GM18909 (cell line): Measurements from ENCODE around the gene ASH1L.
A peak's percentile ranks its signal among the peaks of the same experiment; 100 is the strongest.
"Not testable (repeated sequence)": the region's sequence is repeated elsewhere in the genome, so short reads cannot be mapped to it uniquely, and the experiment has no call there.

Source experiments
- ATAC-seq: cut with Tn5 transposase; IDR thresholded peaks from one replicate; pipeline ENCODE4 v1.9.1; 2021; ENCODE audit warnings: mild to moderate bottlenecking; ENCODE audit not compliant: unreplicated experiment, poor library complexity

The ASH1L gene

DNA sequence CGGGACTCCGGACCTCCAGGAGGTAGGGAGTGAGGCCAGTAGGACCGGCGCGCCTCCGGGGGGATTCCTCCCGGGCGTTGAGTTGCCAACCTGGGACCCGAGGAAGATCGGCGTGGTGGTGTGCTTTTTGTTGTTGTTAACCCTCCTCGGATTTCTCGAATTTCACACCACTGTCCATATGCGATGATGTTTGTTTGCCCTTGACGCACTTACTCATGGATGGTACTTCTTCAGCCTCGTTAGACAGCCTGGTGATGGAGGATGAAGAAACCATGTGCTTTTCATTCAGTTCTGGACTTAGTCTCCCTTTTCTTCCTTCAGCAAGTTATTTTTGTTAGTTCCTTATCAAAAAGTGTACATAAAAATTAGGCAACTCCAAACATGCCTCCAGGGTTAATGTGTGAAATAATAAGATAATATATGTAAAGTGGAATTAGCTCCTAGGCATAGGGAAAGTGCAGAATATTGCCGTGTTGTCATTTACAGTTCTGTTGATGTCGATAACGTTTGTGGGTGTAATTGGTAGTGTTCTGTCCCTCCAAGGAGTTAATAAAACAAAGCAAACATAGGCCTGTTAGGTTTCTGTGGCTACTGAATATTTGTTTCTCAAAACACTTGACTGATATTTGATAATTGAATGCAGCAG is 897 bp upstream of the ASH1L start:
- not testable (repeated sequence) for ATAC-seq

DNA sequence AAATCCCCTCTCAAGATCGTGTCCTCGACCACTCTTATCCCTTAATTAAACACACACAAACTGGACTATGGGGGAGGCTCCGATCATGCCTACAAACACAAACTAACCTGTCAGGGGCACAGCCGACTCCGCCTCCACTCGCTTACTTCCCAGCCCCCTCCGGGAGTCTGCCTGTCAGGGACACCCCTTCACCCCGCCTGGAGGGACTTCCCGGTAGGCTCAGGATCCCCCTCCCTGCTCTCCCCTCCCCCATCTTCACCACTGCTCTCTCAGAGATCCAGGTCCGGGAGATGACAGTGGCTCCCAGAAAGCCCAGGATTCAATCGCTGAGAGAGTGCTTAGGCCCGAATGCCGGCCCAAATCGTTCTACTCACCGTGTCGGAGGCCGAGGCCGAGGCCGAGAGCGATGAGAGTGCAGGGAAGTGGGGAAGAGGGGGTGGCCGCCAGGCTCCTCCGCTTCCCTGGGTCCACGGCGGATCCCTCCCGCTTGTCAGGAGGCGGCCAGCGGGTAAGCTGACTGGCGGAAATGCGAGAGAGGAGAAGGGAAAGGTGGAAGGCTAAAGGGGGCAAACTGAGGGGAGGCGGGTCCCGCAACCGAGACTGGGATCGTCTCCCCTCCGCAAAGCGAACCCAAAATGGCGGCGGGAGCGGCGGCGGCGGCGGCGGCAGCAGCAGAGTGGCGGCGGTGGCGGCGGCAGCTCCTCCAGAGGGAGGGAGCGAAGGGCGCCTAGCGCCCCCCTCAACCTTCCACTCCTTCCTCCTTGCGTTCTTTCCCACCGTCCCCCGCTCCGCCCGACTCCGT is 623 bp downstream of the ASH1L start:
- peak; percentile 32 for ATAC-seq

DNA sequence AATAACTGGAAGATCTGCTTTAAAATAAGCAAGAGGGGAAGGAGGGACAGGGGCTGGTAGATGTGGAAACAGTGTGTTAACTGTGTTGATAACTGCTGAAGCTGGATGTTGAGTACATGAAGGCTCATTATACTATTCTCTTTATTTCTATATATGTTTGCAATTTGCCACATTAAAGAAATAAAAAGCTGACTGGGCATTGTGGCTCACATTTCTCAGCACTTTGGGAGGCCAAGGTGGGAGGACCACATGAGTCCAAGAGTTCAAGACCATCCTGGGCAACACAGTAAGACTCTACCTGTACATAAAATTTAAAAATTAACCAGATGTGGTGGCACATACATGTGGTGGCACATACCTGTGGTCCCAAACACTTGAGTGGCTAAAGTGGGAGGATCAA is 6.7 kb downstream of the ASH1L start:
- ATAC-seq, result no peak

DNA sequence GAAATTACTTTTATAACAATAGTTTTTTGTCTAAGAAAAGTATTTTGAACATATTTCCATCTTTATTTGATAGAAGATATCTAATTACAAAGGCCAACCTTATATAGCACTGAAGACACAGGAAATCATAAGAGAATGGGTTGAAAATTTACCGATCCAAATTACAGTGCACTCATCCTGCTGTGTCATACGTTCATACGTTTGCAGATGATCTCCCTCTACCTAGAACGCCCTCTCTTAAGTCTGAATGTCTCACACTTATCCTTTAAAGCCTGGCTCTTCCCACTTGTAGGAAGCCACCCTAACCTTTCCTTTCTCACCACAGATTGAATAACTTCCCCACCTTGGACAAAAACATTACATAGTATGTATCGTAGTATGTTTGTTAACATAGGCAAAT is 9.3 kb downstream of the ASH1L start:
- ATAC-seq, result no peak

DNA sequence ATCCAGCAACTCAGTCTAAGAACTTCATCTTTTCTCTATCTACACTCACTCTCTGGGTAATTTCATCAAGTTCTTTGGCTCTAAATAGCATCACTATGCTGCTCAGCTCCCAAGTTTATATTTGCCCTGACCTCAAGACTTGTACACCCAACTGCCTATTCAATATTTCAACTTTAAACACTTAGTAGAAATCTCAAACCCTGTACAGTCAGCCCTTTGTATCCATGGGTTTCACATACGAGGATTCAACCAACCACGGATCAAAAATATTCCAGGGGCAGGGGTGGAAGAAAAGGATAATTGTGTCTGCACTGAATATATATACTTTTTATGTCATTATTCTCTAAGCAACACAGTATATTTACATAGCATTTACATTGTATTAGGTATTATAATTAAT is 13.9 kb downstream of the ASH1L start:
- ATAC-seq, result no peak

DNA sequence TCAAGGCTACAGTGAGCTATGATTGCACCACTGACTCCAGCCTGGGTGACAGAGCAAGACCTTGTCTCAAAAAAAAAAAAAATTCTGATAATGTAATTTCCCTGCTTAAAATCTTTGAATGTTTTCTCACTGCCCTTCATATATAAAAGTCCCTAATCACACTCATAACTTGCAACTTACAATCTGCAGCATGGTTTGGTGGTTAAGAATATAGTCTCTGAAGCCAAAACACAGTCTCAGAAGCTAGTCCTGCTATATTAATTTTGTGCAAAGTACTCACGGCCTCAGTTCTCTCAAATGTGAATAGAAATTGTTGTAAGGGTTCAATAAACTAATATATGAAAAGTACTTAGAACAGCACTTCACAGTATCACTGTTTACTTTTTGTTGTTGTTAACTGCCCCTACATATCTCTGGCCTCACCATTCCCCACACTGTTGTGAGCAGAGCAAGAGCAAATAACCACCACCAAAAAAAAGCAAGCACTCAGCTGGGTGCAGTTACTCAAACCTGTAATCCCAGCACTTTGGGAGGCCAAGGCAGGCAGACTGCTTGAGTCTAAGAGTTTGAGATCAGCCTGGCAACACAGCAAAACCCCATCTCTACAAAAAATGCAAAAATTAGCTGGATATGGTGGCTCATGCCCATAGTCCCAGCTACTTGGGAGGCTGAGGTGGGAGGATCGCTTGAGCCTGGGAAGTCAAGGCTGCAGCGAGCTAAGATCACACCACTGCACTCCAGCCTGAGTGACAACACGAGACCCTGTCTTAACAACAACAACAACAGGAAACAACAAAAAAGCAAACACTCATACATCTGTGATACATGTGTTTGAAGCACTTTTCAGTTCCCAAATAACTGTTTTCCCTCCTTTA is 22.4 kb downstream of the ASH1L start:
- ATAC-seq, result no peak

DNA sequence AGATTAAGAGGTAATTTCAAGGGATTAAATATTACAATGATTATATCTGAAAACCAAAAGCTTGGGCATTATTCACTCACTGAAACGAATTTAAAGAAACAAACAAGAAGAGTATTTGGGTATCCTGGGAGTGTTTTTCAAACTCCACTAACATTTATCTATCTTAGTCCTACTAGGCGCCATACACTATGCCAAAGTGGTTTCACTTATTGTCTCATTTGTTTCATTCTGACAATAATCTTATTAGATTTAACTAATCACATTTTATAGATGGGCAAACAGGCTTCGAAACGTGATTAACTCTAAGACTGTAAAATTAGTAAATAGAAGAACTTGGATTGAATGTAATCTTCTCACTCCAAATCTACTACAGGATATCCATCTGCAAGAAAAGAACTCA is 25.4 kb downstream of the ASH1L start:
- no peak for ATAC-seq

DNA sequence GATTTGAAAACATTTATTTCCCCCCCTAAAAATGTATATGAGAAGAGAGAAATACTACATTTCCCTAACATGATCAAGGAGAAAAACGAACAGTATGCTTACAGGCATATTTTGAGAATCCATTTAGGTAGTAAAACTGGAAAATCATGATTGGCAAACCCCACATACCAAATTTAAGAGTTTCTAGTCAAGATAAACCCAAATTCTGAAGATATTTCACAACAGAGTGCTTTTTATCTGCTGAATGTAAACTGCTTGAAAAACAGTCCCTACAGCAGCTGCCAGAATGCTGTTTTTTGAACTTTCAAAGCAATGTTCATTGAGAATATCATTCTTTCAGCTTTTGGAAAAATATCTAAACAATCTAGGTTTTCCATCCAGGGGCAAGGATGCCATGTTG is 31.0 kb downstream of the ASH1L start:
- ATAC-seq, result no peak

DNA sequence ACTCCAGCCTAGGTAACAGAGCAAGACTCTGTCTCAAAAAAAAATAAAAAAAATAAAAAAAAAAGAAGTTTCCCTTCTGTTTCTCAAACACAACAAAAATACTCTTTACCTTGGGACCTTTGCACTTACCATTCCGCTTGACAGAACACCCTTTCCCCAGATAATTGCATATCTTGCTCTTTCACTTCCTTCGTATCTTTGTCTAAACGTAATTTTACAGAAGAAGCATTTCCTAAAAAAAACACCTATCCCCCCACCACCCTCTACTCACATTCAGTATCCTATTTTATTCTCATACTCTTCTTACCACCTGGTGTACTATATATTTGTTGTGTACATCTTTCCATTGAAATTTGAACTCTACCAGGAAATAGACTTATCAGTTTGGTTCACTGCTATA is 32.7 kb downstream of the ASH1L start:
- peak; percentile 49 for ATAC-seq

DNA sequence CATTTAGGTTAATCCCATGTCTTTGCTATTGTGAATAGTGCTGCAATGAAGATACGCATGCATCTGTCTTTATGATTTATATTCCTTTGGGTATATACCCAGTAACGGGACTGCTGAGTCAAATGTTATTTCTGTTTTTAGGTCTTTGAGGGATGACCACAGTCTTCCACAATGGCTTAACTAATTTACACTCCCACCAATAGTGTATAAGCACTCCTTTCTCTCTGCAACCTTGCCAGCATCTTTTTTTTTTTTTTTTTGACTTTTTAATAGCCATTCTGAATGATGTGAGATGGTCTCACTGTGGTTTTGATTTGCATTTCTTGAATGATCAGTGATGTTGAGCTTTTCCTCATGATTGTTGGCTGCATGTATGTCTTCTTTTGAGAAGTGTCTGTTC is 33.5 kb downstream of the ASH1L start:
- ATAC-seq, result peak; percentile 31

DNA sequence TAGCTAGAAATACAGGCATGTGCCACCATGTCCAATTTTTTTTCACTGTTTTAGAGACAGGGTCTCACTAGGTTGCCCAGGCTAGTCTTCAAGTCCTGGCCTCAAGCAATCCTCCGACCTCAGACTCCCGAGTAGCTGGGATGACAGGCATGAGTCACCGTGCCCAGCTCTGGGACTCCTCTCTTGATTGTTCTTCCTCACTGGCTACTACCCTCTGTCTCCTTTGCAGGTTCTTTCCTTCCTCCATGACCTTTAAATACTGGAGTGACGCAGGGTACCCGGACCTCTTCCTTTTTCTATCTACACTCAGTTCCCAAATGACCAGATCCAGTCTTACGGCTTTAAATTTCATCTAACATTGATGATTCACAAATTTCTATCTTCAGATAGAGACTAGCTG is 34.9 kb downstream of the ASH1L start:
- ATAC-seq, result no peak

DNA sequence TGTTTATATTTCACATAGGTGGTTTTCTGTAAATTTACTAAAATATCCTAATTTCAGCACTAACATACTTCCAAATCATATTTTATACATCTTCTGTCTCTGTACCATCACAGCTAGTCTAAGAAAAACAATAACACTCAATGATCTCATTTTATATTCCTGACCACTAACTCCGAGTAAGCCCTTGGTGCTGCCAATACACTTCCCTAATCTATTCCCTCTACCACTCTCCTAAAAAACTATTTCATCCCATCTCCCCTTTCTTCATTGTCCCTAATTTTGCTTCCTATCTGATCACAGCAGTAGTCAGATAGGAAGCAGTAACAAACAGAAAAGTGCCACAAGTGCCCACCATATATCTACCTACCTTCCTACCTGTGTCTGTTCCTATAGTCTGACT is 36.2 kb downstream of the ASH1L start:
- no peak for ATAC-seq

DNA sequence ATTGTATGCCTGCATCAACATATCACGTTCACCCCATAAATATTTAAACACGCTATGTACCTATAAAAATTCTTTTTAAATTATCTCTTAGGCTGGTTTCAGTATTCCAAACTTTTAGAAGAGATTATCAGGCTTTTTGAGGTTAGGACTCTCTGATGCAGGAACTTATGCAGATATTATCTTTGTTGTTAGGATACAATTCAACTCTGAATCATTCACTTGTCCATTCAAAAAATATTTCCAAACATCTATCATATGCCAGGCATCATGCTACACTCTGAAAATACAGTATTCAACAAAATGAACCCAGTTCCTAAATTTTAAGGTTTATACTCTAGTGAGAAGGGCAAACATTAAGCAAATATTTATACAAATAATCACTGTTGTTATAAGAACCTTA is 40.5 kb downstream of the ASH1L start:
- ATAC-seq, result no peak

DNA sequence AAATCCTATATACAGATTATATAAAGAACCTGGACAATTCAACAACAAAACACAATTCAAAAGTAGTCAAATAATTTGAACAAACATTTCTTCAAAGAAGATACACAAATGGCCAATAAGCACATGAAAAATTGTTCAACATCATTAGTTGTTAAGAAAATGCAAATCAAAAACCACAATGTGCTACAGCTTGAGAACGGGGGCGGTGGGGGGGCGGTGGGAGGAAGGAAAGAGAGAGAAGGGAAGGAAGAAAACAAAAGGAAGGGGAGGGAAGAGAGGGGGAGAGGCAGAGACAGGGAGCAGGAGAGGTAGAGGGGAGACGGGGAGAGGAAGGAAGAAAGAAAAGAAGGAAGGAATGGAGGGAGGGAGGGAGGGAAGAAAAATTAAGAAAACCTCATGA is 44.1 kb downstream of the ASH1L start:
- no peak for ATAC-seq

DNA sequence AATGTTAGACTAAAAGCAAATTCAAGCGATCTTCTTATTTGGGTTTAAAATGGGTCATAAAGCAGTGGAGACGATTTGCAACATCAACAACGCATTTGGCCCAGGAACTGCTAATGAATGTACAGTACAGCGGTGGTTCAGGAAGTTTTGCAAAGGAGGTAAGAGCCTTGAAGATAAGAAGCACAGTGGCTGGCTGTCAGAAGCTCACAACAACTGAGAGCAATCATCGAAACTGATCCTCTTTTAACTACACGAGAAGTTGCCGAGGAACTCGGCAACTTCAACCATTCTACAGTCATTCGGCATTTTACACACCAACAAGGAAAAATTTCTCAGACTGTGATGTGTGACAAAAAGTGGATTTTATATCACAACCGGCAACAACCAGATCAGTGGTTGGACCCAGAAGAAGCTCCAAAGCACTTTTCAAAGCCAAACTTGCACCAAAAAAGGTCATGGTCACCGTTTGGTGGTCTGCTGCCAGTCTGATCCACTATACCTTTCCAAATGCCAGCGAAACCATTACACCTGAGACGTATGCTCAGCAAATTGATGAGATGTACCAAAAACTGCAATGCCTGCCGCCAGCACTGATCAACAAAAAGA is 47.9 kb downstream of the ASH1L start:
- no peak for ATAC-seq

DNA sequence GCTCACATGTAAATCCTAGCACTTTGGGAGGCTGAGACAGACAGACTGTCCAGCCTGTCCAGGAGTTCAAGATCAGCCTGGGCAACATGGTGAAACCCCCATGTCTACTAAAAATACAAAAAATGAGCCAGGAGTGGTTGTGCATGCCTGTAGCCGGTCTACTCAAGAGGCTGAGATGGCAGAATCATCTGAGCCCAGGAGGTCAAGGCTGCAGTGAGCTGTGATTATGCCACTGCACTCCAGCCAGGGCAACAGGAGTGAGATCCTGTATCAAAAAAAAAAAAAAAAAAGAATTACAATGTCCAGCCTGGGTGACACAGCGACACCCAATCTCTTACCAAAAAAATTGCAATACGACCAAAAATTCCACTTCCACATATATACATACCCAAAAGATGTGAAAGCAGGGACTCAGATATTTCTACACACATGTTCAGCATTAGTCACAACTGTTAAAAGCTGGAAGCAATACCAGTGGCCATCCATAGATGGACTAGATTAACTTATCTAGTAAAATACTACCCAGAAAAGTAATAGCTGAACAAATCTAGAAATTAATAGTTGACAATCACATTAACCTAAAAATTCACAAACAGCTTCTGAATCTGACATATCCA is 49.2 kb downstream of the ASH1L start:
- ATAC-seq, result no peak

DNA sequence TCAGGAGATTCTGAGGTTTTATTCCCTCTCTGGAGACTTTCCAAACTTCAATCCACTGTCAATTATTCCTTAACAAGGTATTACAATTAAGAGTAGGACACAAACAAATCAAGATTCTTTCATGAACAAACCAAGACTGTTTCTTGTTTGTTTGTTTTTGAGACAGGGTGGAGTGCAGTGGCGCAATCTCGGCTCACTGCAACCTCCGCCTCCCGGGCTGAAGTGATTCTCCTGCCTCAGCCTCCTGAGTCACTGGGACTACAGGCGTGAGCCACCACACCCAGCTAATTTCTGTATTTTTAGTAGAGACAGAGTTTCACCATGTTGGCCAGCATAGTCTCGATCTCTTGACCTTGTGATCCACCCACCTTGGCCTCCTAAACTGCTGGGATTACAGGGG is 51.2 kb downstream of the ASH1L start:
- not testable (repeated sequence) for ATAC-seq

DNA sequence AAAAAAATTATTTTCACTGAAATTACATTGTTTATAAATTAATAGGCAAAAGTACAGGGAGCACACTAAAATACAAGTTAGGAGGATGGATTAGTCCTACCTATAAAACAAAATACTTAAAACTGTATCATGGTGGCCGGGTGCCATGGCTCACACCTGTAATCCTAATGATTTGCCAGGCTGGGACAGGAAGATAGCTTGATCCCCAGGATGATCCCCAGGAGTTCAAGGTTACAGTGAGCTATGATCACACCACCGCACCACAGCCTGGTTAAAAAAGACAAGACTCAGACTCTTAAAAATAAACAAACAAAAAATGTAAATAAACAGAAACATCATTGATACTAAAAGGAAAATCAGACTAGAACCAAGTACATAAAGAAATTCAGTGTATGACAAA is 53.5 kb downstream of the ASH1L start:
- ATAC-seq, result no peak

DNA sequence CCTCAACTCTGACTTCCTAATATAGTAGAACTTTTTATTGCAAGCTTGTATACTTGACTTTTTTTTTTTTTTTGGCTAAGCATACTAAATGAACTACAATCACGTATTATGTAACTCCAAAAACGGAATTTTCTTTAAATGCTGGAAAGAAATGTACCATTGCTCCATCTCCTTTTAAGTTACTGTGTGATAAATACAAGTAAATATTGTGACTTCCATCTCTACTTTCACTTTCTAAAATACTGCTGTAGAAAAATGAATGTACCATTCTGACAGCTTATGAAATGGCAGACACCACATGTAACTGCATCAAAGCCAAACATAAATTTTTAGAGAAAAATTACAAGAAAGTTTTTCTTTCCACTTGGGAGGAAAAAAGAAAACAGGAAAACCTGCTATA is 54.7 kb downstream of the ASH1L start:
- no peak for ATAC-seq

DNA sequence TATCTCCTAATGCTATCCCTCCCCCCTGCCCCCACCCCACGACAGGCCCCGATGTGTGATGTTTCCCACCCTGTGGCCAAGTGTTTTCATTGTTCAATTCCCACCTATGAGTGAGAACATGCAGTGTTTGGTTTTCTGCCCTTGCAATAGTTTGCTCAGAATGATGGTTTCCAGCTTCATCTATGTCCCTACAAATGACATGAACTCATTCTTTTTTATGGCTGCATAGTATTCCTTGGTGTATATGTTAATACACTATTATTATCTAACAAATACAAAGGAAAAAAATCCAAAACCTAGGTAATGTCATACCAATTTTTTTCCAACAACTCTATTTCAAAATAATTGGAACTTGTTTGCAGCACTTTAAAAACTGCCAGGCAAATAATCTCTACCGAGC is 56.6 kb downstream of the ASH1L start:
- not testable (repeated sequence) for ATAC-seq
